SK-N-SH treated with all-trans-retinoic acid at 6 μM for 48 hours (cell line): ENCODE data around the gene HABP2.

ENCODE experiments used
- ARNTL ChIP-seq: fragments of 450-650 bp; formaldehyde crosslinking; IDR thresholded peaks from 2 replicates; pipeline ENCODE4 v1.5.0; 2020; ENCODE audit warnings: low read depth, mild to moderate bottlenecking, moderate library complexity, borderline replicate concordance
- ISL1 ChIP-seq: fragments of 250-450 bp; sonication (Bioruptor Pico); IDR thresholded peaks from 2 replicates; pipeline ENCODE4 v2.1.2; 2022; ENCODE audit warnings: mild to moderate bottlenecking, moderate library complexity
- OSR1 ChIP-seq: fragments of 250-450 bp; sonication (Bioruptor Pico); IDR thresholded peaks from 2 replicates; pipeline ENCODE4 v1.8.0; 2022; ENCODE audit warnings: moderate library complexity, mild to moderate bottlenecking, inconsistent platforms
- RARB ChIP-seq: fragments of 250-450 bp; sonication (Bioruptor Pico); IDR thresholded peaks from 2 replicates; pipeline ENCODE4 v1.8.0; 2021; ENCODE audit warnings: mild to moderate bottlenecking, moderate library complexity
- TCF4 ChIP-seq: fragments of 250-450 bp; sonication (Bioruptor Pico); IDR thresholded peaks from 2 replicates; pipeline ENCODE4 v1.8.0; 2021; ENCODE audit warnings: mild to moderate bottlenecking, moderate library complexity, borderline replicate concordance
- TOX ChIP-seq: fragments of 250-450 bp; sonication (Bioruptor Pico); IDR thresholded peaks from 2 replicates; pipeline ENCODE4 v1.8.0; 2021; ENCODE audit warnings: mild to moderate bottlenecking, moderate library complexity, borderline replicate concordance
- ZC3H10 ChIP-seq: fragments of 250-450 bp; sonication (Bioruptor Pico); IDR thresholded peaks from 2 replicates; pipeline ENCODE4 v1.5.1; 2021; ENCODE audit warnings: mild to moderate bottlenecking, moderate library complexity
- ZFP3 ChIP-seq: fragments of 250-450 bp; sonication (Bioruptor Pico); IDR thresholded peaks from 2 replicates; pipeline ENCODE4 v1.5.0; 2020; ENCODE audit warnings: mild to moderate bottlenecking, moderate library complexity
- ZFP30 ChIP-seq: fragments of 450-650 bp; formaldehyde crosslinking; IDR thresholded peaks from 2 replicates; pipeline ENCODE4 v1.5.0; 2022; ENCODE audit warnings: mild to moderate bottlenecking, moderate library complexity
- ZNF8 ChIP-seq: fragments of 450-650 bp; formaldehyde crosslinking; IDR thresholded peaks from 2 replicates; pipeline ENCODE4 v1.5.0; 2020; ENCODE audit warnings: mild to moderate bottlenecking, moderate library complexity
- TF ChIP-seq, protein P1 (sequence below): fragments of 250-450 bp; sonication (Bioruptor Pico); IDR thresholded peaks from 2 replicates; pipeline ENCODE4 v1.8.0; 2020; ENCODE audit warnings: mild to moderate bottlenecking, moderate library complexity, borderline replicate concordance
- TF ChIP-seq, protein P2 (sequence below): fragments of 250-450 bp; sonication (Bioruptor Pico); IDR thresholded peaks from 2 replicates; pipeline ENCODE4 v1.5.1; 2021; ENCODE audit warnings: mild to moderate bottlenecking, moderate library complexity
- TF ChIP-seq, protein P3 (sequence below): fragments of 250-450 bp; sonication (Bioruptor Pico); IDR thresholded peaks from 2 replicates; pipeline ENCODE4 v1.5.0; 2020; ENCODE audit warnings: mild to moderate bottlenecking, moderate library complexity
- TF ChIP-seq, protein P4 (sequence below): fragments of 250-450 bp; sonication (Bioruptor Pico); IDR thresholded peaks from 2 replicates; pipeline ENCODE4 v1.5.1; 2020; ENCODE audit warnings: low read depth, mild to moderate bottlenecking, moderate library complexity

DNA sequence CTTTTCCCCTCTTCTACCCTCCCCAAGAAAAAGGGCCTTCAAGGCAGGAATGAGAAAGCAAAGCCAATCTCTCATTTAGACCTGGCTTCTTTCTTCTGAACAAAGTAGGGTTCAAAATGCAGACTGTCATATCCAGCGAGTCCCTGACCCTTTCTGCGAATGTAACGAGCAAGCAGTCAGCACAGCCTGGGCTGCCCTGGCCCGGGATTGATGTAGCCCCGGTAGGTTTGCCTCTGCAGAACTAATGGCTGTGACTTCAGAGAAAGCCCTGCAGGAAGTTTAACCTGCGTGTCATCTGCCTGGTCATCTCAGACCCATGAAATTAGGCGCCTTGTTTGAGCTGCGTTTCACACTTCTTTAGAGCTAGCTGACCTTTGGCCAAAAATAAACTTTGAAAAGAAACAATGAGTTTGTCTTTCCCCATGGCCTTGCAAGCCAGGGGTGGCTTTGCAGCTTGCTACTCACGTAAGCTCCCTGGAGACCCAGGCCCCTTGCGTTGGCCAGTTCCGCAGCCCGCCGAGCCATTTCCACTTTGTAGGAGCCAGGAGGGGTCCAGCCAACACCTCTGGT is 36.4 kb downstream of the HABP2 start:
- TF ChIP-seq ZC3H10 (CRISPR knock-in tag) (no peak), TCF4 (no peak), OSR1 (CRISPR knock-in tag) (no peak), RARB (no peak), ZFP3 (CRISPR knock-in tag) (no peak), ZNF8 (no peak), TOX (CRISPR knock-in tag) (no peak), ISL1 (no peak), ZFP30 (no peak), ARNTL (CRISPR knock-in tag) (no peak)
- TF ChIP-seq, protein P1, sequence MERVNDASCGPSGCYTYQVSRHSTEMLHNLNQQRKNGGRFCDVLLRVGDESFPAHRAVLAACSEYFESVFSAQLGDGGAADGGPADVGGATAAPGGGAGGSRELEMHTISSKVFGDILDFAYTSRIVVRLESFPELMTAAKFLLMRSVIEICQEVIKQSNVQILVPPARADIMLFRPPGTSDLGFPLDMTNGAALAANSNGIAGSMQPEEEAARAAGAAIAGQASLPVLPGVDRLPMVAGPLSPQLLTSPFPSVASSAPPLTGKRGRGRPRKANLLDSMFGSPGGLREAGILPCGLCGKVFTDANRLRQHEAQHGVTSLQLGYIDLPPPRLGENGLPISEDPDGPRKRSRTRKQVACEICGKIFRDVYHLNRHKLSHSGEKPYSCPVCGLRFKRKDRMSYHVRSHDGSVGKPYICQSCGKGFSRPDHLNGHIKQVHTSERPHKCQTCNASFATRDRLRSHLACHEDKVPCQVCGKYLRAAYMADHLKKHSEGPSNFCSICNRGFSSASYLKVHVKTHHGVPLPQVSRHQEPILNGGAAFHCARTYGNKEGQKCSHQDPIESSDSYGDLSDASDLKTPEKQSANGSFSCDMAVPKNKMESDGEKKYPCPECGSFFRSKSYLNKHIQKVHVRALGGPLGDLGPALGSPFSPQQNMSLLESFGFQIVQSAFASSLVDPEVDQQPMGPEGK (CRISPR knock-in tag): no peak
- TF ChIP-seq, protein P2, sequence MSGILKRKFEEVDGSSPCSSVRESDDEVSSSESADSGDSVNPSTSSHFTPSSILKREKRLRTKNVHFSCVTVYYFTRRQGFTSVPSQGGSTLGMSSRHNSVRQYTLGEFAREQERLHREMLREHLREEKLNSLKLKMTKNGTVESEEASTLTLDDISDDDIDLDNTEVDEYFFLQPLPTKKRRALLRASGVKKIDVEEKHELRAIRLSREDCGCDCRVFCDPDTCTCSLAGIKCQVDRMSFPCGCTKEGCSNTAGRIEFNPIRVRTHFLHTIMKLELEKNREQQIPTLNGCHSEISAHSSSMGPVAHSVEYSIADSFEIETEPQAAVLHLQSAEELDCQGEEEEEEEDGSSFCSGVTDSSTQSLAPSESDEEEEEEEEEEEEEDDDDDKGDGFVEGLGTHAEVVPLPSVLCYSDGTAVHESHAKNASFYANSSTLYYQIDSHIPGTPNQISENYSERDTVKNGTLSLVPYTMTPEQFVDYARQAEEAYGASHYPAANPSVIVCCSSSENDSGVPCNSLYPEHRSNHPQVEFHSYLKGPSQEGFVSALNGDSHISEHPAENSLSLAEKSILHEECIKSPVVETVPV: no peak
- TF ChIP-seq, protein P3, sequence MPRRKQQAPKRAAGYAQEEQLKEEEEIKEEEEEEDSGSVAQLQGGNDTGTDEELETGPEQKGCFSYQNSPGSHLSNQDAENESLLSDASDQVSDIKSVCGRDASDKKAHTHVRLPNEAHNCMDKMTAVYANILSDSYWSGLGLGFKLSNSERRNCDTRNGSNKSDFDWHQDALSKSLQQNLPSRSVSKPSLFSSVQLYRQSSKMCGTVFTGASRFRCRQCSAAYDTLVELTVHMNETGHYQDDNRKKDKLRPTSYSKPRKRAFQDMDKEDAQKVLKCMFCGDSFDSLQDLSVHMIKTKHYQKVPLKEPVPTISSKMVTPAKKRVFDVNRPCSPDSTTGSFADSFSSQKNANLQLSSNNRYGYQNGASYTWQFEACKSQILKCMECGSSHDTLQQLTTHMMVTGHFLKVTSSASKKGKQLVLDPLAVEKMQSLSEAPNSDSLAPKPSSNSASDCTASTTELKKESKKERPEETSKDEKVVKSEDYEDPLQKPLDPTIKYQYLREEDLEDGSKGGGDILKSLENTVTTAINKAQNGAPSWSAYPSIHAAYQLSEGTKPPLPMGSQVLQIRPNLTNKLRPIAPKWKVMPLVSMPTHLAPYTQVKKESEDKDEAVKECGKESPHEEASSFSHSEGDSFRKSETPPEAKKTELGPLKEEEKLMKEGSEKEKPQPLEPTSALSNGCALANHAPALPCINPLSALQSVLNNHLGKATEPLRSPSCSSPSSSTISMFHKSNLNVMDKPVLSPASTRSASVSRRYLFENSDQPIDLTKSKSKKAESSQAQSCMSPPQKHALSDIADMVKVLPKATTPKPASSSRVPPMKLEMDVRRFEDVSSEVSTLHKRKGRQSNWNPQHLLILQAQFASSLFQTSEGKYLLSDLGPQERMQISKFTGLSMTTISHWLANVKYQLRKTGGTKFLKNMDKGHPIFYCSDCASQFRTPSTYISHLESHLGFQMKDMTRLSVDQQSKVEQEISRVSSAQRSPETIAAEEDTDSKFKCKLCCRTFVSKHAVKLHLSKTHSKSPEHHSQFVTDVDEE (CRISPR knock-in tag): no peak
- TF ChIP-seq, protein P4, sequence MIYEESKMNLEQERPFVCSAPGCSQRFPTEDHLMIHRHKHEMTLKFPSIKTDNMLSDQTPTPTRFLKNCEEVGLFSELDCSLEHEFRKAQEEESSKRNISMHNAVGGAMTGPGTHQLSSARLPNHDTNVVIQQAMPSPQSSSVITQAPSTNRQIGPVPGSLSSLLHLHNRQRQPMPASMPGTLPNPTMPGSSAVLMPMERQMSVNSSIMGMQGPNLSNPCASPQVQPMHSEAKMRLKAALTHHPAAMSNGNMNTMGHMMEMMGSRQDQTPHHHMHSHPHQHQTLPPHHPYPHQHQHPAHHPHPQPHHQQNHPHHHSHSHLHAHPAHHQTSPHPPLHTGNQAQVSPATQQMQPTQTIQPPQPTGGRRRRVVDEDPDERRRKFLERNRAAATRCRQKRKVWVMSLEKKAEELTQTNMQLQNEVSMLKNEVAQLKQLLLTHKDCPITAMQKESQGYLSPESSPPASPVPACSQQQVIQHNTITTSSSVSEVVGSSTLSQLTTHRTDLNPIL (CRISPR knock-in tag): no peak
